Panc1 (cell line): ENCODE data around the gene FCHSD2. TPM values are rescaled to one million over a fixed set of nuclear protein-coding genes. Genes with fewer than 3 reads are reported as not detected.

ENCODE experiments used
- ATAC-seq: fragments of 200-7000 bp; cut with Tn5 transposase; 2 replicates; pipeline ENCODE4 v1.9.1; 2020; ENCODE audit warnings: mild to moderate bottlenecking, moderate library complexity
- BruUV-seq: library from RNA; stranded (reverse); fragments of 400-500 nt; replicated peaks from 2 replicates; lab custom pipeline; 2021; lab: Mats Ljungman, UMichigan
- CTCF ChIA-PET: fragments of 300-600 bp; sonication (Branson Sonifier 250); formaldehyde crosslinking; loops from one replicate; lab custom pipeline; 2022; ENCODE audit warnings: antibody characterized with exemption; lab: Charles Lee
- POLR2A ChIA-PET: fragments of 300-600 bp; sonication (Branson Sonifier 250); formaldehyde crosslinking; loops from one replicate; lab custom pipeline; 2022; ENCODE audit warnings: antibody characterized with exemption; lab: Charles Lee
- DNase-seq: peaks from one replicate; pipeline ENCODE4 v3.0.0-alpha.2; 2010; ENCODE audit warnings: low read depth, low spot score
- H3K27ac ChIP-seq: 2 replicates; pipeline ENCODE4 v1.5.1; 2011; ENCODE audit warnings: mild to moderate bottlenecking, low read length, inconsistent platforms
- H3K27me3 ChIP-seq: fragments of 200-500 bp; sonication (Bioruptor generic); 2 replicates; pipeline ENCODE4 v1.6.0; 2014; ENCODE audit warnings: low read length, inconsistent platforms; ENCODE audit not compliant: control insufficient read depth, insufficient read depth
- H3K36me3 ChIP-seq: fragments of 200-500 bp; sonication (Bioruptor generic); 2 replicates; pipeline ENCODE4 v1.5.1; 2014; ENCODE audit warnings: inconsistent platforms, mild to moderate bottlenecking, low read length, moderate library complexity; ENCODE audit not compliant: control insufficient read depth, insufficient read depth
- H3K4me1 ChIP-seq: 2 replicates; pipeline ENCODE4 v1.5.1; 2011; ENCODE audit warnings: inconsistent platforms, mild to moderate bottlenecking, low read length, moderate library complexity; ENCODE audit not compliant: control insufficient read depth, insufficient read depth
- H3K4me3 ChIP-seq, 2 experiments: 2 replicates each; pipeline ENCODE4 v1.5.1; 2011 to 2012; ENCODE audit warnings: low read depth in 2 of 2, low read length in 2 of 2, mild to moderate bottlenecking in 2 of 2, inconsistent platforms in 1 of 2, moderate library complexity in 1 of 2
- H3K9me3 ChIP-seq: fragments of 200-500 bp; sonication (Bioruptor generic); 2 replicates; pipeline ENCODE4 v1.5.1; 2014; ENCODE audit warnings: low read depth, mild to moderate bottlenecking, inconsistent platforms, low read length, moderate library complexity; ENCODE audit not compliant: control insufficient read depth, insufficient read depth
- POLR2AphosphoS5 ChIP-seq: IDR thresholded peaks from 2 replicates; pipeline ENCODE4 v1.6.1; 2012; ENCODE audit warnings: mild to moderate bottlenecking, low read depth, low read length, moderate library complexity
- SIN3A ChIP-seq: IDR thresholded peaks from 2 replicates; pipeline ENCODE4 v1.6.1; 2012; ENCODE audit warnings: low read depth, mild to moderate bottlenecking, low read length, moderate library complexity, borderline replicate concordance; ENCODE audit not compliant: insufficient read depth
- TCF7L2 ChIP-seq: IDR thresholded peaks from 2 replicates; pipeline ENCODE4 v1.6.1; 2011; ENCODE audit warnings: mild to moderate bottlenecking, low read depth, low read length, inconsistent platforms
- in situ Hi-C: cut with HindIII; loops from 2 replicates; pipeline ENCODE4 v1.10.0; 2016; ENCODE audit warnings: low sequenced_read_pairs, low pct_unique_long_range_greater_than_20kb
- intact Hi-C: fragments of 100-400 bp; cut with micrococcal nuclease; formaldehyde crosslinking; loops from one replicate; pipeline ENCODE4 v1.10.0; 2022; ENCODE audit not compliant: unreplicated experiment
- total RNA-seq: library from RNA; stranded (reverse); gene quantifications from one replicate; pipeline ENCODE4 v1.2.1, GENCODE V29; 2021; ENCODE audit not compliant: unreplicated experiment
- TF ChIP-seq, protein P1 (sequence below): fragments of 450-650 bp; IDR thresholded peaks from 2 replicates; pipeline ENCODE4 v1.5.1; 2017; ENCODE audit warnings: mild to moderate bottlenecking
- TF ChIP-seq, protein P2 (sequence below), 2 experiments: IDR thresholded peaks; 2 replicates each; pipeline ENCODE4 v1.6.1; 2011 to 2012; ENCODE audit warnings: low read depth in 2 of 2, control low read depth in 1 of 2, low read length in 1 of 2, mild to moderate bottlenecking in 1 of 2, moderate library complexity in 1 of 2; ENCODE audit not compliant: insufficient read depth in 1 of 2

Gene FCHSD2
- total RNA-seq, 1 experiment from 2014 or later, result 31.8 TPM

DNA sequence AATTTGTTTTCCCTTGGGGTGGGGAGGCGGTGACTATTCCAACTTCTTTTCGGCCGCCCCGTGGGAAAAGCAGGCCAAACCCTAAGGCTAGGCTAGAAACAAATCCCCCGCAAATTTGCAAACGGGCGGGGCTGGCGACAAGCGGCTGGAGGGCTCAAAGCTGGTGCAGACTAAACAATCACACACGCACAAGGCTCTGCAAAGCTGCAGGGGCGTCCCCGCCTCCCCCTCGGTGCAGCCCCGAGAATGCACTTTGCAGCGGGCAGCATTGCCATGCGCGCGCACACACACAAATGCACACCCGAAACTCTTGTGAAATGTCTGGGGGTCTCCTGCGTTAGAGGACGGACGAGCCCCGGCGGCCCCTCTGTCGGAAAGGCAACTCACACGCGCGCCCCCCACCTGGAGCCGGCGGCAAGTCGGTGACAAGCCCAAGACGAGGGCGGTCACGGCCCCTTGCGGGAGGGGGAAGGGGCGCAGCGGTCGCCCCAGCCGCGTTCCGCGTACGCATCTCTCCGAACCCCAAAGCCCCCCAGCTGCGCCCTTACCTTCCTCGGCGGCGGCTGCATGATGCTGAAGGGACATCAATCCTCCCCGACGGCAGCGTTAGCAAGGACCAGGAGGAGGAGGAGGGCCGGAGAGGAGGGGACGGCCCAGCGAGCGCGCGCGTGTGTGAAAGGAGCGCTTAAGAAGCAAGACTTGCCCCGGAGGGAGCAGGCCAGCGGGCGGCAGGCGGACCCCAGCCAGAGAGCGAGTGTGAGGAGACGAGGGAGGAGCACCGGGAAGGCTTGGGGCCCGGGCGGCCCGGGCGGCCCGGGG, 600 bp downstream of the FCHSD2 start:
- no TSS peak for BruUV-seq
- no peaks in the 10 kb centered on the region for H3K9me3 ChIP-seq
- H3K4me1 ChIP-seq, result peaks cover 19% of the 10 kb centered on the region
- peak overlapping the region; percentile 89 for H3K27ac ChIP-seq
- TF ChIP-seq POLR2AphosphoS5, result no peak
- TF ChIP-seq, protein P1, sequence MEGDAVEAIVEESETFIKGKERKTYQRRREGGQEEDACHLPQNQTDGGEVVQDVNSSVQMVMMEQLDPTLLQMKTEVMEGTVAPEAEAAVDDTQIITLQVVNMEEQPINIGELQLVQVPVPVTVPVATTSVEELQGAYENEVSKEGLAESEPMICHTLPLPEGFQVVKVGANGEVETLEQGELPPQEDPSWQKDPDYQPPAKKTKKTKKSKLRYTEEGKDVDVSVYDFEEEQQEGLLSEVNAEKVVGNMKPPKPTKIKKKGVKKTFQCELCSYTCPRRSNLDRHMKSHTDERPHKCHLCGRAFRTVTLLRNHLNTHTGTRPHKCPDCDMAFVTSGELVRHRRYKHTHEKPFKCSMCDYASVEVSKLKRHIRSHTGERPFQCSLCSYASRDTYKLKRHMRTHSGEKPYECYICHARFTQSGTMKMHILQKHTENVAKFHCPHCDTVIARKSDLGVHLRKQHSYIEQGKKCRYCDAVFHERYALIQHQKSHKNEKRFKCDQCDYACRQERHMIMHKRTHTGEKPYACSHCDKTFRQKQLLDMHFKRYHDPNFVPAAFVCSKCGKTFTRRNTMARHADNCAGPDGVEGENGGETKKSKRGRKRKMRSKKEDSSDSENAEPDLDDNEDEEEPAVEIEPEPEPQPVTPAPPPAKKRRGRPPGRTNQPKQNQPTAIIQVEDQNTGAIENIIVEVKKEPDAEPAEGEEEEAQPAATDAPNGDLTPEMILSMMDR, result no peak
- no peak for TF ChIP-seq SIN3A
- TF ChIP-seq TCF7L2, result no peak
- TF ChIP-seq, protein P2, sequence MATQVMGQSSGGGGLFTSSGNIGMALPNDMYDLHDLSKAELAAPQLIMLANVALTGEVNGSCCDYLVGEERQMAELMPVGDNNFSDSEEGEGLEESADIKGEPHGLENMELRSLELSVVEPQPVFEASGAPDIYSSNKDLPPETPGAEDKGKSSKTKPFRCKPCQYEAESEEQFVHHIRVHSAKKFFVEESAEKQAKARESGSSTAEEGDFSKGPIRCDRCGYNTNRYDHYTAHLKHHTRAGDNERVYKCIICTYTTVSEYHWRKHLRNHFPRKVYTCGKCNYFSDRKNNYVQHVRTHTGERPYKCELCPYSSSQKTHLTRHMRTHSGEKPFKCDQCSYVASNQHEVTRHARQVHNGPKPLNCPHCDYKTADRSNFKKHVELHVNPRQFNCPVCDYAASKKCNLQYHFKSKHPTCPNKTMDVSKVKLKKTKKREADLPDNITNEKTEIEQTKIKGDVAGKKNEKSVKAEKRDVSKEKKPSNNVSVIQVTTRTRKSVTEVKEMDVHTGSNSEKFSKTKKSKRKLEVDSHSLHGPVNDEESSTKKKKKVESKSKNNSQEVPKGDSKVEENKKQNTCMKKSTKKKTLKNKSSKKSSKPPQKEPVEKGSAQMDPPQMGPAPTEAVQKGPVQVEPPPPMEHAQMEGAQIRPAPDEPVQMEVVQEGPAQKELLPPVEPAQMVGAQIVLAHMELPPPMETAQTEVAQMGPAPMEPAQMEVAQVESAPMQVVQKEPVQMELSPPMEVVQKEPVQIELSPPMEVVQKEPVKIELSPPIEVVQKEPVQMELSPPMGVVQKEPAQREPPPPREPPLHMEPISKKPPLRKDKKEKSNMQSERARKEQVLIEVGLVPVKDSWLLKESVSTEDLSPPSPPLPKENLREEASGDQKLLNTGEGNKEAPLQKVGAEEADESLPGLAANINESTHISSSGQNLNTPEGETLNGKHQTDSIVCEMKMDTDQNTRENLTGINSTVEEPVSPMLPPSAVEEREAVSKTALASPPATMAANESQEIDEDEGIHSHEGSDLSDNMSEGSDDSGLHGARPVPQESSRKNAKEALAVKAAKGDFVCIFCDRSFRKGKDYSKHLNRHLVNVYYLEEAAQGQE (IDR thresholded peaks at IDR 0.05; ENCODE audit: insufficient read depth in 1 of 2, low read depth in 2 of 2, low read length in 1 of 2), result no peak
- H3K4me3 ChIP-seq, result peak overlapping the region; percentile 72 to 94
- ChIA-PET CTCF (interaction anchor here (0.6 to 1.0 kb wide), 3 partner anchors 22 to 217 kb away, joined by 3 to 6 read pairs (median 4); no protein-coding TSS in a partner anchor), POLR2A (no interaction called here)
- ATAC-seq, result peak; percentile 70
- in situ Hi-C loops (no loop called here), intact Hi-C loops (no loop called here)
- no peaks in the 10 kb centered on the region for H3K27me3 ChIP-seq
- DNase-seq, result no peak
- H3K36me3 ChIP-seq, result no peaks in the 10 kb centered on the region

DNA sequence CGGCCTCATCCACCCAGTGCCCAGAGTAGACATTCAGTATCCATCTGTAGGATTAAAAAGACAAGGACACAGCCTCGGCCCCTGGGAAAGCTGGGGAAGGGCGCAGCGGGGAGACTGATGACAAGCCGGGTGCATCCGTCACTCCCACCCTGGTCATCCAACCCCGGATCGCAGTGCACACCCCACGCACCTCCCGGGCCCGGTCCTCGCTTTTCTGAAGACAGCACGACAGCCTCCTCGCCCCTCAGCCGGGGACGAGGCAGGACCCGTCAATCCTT, 1.1 kb downstream of the FCHSD2 start:
- intact Hi-C loops, result no loop called here
- CTCF ChIA-PET, result no interaction called here

More for the DNA sequence above, 1.1 kb downstream of the FCHSD2 start:
- peaks cover 19% of the 10 kb centered on the region for H3K4me1 ChIP-seq
- no peaks in the 10 kb centered on the region for H3K36me3 ChIP-seq
- ATAC-seq (peak; percentile 3; the same call in 1 of the 2 replicates), DNase-seq (no peak)
- TF ChIP-seq, protein P1, result no peak
- TF ChIP-seq, protein P2 (IDR thresholded peaks at IDR 0.05; ENCODE audit: insufficient read depth in 1 of 2, low read depth in 2 of 2, low read length in 1 of 2), result no peak
- TF ChIP-seq SIN3A, result no peak
- TF ChIP-seq POLR2AphosphoS5, result no peak
- TF ChIP-seq TCF7L2, result no peak
- in situ Hi-C loops, result no loop called here
- H3K27me3 ChIP-seq, result no peaks in the 10 kb centered on the region
- POLR2A ChIA-PET, result no interaction called here
- BruUV-seq, result no TSS peak
- H3K9me3 ChIP-seq, result no peaks in the 10 kb centered on the region
- peak overlapping the region; percentile 89 for H3K27ac ChIP-seq
- peak overlapping the region; percentile 72 to 94 for H3K4me3 ChIP-seq
